ENCODE data around the gene HBEGF.

Gene HBEGF, protein sequence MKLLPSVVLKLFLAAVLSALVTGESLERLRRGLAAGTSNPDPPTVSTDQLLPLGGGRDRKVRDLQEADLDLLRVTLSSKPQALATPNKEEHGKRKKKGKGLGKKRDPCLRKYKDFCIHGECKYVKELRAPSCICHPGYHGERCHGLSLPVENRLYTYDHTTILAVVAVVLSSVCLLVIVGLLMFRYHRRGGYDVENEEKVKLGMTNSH

DNA sequence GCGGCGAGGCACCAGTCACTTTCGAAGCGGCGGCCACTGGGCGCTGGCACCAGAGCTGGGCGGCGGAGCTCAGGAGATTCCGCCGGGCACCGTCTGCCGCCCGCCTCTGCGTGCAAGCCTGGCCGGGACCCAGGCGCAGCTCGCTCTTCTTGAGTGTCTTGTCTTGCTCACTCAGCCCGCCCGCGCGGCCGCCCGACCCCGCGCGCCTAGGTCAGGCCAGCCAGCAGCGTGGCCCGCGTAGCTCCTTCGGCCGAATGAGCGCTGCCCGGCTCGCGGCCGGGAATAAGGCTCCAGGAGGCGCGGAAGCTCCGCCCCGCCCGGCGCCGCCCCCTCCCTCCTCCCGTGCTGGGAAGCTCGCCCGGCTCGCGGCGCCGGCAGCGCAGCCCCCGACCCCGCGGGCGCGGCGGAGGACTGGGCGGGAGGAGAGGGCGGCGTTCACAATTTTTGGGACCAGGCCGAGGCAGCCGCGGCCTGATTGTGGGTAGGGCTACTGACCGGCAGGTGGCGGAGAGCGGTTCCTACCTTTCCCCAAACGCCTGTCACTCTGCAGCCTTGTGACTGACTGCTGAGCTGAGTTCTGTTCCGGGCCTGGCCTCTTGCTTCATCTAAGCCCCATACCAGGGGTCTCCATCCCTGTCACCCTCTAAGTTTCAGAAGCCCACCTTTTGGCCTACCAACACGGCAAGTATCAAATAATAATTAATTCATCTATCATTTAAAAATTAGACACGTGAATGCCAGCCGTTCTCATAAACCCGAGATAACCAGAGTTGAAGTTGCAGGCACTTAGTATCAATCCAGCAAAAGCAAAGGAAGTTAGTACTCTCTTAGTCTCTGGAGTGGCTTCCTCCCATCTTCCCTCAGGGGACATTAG lies at the start of gene HBEGF:
Gene HBEGF (minus strand): TSS at position 256 of the 874 bp plus-strand sequence. CDS start 275 bp downstream, outside the sequence.
- DNase-seq: peak; percentile 85

DNA sequence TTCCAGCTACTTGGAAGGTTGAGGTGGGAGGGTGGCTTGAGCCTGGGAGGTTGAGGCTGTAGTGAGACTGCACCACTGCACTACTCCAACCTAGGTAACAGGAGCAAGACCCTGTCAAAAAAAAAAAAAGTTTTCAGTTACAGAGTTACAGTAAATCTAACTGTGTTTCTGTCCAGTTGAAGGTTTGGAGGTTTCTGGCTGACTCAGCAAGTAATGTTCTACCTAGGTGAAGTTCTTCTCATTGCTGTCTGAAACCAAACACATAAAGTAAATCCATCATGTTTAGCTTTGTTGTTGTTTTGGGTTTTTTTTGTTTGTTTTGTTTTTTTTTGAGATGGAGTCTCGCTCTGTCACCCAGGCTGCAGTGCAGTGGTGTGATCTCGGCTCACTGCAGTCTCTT lies 47.3 kb upstream of the HBEGF start:
- no peak for DNase-seq

DNA sequence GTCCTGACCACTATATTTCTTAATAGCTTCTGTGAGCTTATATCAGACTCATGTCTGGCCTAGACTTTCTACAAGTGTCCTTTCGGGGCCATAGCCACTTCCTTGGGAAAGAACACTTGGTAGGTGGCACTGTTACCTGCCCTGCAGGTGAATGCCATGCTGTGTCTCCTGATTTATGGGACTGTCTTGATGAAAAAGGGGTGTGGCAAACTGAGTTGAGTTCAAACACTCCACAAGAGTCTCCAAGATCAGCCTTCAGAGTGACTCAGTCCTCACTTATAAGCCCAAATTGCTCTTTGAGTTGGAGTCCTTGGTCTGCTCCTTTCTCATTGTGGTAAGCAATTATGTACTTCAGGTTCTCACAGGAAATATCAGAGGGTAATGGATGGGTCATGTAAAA lies 45.3 kb upstream of the HBEGF start:
- DNase-seq: no peak

DNA sequence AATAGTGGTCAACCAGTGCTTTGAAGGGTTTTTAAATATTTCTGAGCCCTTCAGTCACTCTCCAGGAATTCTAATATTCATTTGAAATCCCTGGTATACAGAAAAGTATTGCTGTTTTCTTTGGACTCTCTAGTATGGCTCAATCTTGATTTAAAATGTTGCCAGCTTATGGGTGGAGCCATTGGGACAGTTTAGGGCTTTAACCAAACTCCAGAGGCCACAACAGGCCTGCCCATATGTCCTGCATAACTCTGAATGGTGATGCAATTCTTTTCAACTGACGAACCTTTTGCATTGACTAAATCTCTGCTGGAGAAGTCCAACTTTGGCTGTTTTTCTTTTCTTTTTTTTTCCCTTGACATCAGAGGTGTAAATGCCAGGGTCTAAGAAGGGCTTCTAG lies 44.9 kb upstream of the HBEGF start:
- peak; percentile 63 for DNase-seq

DNA sequence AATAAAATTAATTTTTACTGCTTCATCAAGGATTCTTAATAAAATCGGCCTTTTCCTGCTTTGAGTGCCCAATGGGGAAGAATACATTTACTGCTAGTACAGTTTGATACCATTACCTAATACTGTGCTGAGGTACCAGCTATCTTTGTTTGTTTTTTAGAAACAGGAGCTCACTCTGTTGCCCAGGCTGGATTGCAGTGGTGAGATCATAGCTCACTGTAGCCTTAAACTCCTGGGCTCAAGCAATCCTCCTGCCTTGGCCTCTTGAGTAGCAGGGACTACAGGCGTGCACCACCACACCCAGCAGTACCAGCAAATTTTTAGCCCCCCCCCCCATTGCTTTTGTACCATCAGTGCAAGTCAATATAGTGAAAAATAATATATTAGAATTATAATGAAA lies 41.6 kb upstream of the HBEGF start:
- DNase-seq: no peak

DNA sequence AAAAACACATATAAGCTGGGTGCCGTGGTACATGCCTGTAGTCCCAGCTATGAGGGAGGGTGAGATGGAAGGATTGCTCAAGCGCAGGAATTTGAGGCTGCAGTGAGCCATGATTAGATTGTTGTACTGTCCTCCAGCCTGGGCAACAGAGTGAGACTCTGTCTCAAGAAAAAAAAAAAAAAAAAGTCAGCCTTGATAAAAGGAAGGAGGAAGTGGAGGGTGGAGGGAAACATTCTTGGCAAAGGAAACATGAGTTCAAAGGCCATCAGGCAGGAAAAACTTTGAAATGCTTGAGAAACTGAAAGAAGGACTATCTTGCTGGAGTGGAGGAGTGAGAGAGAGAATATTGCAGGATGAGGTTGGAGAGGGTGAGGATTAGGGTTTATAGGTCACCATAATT lies 36.9 kb upstream of the HBEGF start:
- peak; percentile 29 for DNase-seq

DNA sequence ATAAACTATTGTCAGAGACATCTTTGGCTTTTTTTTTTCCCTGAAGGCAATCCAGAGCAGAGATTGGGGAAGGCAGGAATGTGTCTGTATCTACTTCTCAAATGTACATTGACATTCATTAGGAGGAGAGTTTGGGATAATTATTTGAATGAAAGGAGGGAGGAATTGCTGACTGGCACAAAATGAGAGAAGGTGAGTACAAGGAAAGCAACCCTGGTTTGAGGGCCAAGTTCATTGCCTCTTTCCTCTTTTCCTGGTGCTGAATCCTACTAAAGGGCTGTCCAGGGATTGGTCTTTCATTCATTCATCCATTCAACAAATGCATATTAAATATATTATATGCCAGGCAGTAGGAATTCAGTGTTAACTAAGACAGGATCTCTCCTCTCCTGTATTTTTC lies 36.5 kb upstream of the HBEGF start:
- DNase-seq: no peak

DNA sequence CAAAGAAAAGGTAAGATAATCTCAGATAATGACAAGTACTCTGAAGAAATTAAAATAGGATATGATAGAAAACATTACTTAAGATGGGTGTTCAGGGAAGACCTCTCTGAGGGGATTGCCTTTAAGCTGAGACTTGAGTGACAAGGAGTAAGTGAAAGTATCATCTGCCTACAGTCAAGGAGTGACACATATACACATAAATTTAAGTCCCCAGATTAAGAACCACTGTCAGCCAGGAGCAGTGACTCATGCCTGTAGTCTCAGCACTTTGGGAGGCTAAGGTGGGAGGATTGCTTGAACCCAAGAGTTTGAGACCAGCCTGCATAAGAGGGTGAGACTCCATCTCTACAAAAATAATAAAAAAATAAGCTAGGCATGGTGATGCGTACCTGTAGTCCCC lies 35.6 kb upstream of the HBEGF start:
- DNase-seq: peak; percentile 18

DNA sequence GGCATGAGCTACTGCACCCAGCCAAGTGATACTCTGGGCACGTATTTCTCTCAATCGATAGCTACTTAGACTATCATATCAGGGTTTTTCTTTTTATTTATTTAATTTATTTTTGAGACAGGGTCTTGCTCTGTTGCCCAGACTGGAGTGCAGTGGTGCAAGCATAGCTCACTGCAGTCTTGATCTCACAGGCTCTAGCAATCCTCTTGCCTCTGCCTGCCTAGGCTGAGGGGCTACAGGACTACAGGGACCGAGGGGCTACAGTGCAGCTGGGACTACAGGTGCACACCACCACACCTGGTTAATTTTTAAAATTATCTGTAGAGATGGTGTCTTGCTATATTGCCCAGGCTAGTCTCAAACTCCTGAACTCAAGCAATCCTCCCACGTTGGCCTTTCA lies 34.9 kb upstream of the HBEGF start:
- DNase-seq: no peak

DNA sequence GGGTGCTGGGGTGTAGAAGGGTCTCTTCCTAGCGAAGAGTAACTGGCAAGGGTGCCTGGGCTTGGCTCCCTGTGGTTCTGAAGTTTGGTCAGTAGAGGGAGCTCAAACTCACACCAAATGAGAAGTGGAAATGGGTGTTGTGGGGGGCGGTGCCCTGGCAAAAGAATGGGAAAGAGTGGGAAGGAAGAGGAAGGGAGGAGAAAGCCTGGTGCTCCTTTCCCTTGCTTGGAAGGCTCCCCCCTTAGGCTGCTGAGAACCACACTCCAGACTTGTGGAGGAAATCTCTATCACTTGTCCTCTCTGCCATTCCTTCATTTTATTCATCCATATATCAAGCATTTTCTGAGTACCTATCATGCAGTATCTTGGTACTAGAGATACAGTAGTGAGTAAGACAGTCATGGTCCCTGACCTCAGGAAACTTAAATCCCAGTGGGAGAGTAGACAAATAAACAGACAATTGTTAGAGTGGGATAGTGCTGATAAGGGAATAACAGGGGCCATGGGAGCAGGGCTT lies 26.6 kb upstream of the HBEGF start:
- DNase-seq: peak; percentile 75

DNA sequence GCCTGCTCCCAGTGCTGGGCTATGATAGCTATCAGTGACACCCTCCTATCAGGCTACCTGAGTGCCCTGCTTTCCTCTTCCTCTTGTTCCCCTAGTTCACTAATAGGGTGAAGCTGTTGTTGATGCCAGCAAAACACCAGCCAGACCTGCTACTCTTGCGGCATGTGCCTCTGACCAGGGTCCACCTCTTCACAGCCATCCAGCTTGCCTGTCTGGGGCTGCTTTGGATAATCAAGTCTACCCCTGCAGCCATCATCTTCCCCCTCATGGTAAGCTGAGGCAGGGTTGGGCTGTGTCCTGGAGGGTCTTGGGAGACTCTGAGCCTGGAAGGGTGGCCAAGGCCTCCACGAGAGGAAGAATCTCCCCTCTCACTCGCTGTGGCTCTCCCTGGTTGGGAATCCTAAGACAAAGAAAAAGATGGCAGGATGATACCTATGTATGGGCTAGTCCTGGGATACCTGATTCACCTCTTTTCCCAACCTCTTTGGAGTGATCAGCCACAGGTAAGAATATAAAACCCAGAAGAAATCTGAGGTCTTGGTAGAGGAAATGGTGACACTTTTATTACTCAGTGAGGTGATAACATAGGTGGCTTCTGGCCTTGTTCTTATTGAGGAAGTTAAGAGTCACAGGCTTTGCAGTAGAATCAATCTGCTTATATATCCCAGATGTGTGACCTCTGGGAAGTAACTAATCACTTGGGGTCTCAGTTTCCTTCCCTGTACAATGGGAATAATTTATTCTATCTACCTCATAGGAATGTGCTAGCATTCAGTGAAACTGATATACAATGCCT lies 25.2 kb upstream of the HBEGF start:
- DNase-seq: no peak

DNA sequence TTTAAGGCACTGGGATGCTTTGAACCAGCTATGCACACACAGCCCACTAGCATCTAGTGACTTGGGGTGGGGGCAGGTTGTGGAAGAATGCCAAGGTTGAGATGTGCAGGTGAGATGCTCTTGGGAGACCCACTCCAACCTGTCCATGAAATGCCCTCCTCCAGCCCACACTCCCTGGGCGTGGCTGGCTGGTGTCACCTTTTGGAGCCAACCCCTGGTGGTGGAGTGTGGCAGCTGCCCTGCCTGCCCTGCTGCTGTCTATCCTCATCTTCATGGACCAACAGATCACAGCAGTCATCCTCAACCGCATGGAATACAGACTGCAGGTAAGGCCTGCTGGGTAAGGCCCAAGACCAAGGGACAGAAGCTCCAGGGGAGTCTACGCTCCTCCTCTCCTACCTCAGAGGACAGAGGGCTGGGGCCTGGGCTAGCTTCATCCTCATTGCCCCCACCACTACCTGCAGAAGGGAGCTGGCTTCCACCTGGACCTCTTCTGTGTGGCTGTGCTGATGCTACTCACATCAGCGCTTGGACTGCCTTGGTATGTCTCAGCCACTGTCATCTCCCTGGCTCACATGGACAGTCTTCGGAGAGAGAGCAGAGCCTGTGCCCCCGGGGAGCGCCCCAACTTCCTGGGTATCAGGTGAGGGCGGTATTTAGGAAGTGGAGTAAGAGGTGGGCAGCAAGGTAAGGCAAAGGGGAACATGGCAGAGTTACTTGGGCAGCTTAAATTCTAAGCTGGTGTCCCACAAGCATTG lies 21.0 kb upstream of the HBEGF start:
- no peak for DNase-seq

DNA sequence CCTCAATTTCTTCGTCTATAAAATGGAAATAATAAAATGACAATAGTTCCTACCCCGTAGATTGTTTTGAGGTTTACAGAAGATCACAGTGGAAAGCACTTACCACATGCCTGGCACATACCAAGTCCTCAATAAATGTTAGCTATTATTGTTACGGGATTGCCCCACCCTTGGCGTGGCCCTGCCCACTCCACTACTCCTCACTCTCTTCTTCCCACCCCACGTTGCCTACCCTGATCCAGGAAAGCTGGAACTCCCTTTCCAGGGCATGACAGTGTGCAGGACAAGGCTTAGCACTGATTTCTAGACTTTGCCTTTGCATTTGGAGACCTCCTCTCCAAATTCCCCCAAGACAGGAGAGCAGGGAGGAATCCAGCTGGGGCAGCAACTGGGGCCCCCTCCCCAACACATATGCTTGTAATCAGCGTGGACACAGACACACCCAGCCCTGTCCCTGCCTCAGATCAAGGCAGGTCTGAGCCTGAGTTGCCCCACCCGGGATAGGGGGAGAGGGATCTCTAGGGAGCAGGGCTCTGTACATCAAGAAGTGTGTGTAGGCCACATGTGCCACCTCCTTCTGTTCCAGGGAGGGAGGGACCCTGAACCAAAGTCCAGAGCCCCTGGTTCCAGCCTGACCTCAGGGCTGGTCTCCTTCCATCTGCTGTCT lies 20.3 kb upstream of the HBEGF start:
- no peak for DNase-seq

DNA sequence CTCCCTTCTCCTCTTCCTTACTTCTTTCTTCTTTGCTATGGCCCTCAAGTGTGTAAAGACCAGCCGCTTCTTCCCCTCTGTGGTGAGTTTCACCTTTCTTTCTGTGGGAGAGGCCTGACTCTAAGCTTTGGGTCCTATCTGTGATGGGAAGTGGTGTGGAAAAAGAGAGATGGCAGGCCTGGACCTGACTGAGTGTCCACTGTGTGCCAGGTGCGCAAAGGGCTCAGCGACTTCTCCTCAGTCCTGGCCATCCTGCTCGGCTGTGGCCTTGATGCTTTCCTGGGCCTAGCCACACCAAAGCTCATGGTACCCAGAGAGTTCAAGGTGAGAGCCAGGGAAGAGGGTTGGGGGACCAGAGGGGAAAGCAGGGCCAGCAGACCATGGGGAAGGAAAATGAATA lies 19.5 kb upstream of the HBEGF start:
- DNase-seq: no peak

DNA sequence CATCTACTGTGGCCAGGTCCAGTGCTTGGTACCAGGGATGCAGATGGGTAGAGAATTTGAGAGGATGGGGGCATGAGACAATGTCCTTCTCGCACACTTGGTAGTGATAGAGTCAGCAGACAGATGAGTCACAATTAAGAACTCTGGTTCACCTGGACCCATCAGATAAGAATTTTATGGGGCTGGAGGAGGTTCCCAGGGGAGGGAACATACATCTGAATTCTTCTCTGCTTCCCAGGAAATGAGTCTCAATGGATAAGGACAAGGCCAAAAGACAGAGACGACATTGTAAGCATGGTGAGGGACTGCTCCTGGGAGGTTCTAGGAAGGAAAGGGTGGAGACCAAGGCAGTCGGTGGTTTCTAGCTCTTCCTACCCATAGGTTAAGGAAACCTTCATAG lies 18.9 kb upstream of the HBEGF start:
- DNase-seq: no peak

DNA sequence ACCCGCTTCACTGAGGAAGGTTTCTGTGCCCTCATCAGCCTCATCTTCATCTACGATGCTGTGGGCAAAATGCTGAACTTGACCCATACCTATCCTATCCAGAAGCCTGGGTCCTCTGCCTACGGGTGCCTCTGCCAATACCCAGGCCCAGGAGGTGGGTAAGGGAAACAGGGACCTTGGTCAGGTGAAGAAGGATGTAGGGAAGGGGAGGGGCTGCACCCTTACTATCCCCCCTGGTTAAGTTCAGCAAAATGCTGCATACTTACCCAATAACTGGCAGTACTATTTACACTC lies 18.0 kb upstream of the HBEGF start:
- no peak for DNase-seq

DNA sequence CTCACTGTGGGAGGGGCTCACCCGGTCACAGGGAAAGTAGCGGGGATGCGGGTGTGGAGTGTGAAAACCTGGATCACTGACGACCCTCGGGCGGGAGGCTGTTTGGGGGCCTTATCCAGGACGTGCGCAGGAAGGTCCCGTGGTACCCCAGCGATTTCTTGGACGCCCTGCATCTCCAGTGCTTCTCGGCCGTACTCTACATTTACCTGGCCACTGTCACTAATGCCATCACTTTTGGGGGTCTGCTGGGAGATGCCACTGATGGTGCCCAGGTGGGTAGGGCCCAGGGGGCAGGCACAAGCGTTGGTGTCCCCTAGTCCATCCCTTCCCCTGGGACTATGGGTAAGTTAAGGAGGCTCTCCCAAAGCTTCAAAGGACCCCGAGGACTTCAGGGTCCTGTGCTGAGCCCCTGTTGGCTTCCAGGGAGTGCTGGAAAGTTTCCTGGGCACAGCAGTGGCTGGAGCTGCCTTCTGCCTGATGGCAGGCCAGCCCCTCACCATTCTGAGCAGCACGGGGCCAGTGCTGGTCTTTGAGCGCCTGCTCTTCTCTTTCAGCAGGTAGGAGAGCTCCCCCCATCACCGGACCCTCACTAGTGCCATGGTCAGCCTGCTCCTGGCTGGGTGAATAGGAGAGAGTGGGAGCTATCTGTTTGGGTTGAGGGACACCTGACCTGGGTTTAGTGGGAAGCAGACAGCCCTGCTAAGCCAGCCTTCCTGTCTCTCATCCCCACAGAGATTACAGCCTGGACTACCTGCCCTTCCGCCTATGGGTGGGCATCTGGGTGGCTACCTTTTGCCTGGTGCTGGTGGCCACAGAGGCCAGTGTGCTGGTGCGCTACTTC lies 17.4 kb upstream of the HBEGF start:
- no peak for DNase-seq

DNA sequence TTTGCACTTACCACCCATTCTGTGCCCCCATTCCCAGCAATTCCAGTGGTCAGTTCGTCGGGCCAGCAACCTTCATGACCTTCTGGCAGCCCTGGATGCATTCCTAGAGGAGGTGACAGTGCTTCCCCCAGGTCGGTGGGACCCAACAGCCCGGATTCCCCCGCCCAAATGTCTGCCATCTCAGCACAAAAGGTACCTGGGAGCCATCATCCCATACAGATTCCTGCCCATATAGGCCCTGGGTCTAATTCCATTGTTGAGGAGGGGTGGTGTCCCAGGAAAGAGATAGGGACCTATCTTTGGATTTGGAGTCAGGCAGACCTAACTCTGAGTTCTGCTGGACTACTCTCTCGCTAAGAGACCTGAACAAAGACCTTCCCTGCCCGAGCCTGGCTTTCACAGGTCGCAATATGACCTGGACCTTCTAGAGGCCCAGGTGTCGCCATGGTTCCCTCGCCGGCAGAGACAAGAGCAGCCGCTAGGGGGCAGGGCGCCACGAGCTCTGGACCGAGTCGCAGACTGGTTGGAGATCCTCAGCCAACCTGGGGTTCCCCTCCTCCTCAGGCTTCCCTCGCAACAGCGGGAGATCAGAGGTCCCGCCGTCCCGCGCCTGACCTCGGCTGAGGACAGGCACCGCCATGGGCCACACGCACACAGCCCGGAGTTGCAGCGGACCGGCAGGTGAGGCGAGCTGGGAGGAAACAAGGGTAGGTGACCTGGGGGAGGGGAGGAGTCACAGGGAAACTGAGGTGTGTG lies 16.6 kb upstream of the HBEGF start:
- DNase-seq: peak; percentile 84

DNA sequence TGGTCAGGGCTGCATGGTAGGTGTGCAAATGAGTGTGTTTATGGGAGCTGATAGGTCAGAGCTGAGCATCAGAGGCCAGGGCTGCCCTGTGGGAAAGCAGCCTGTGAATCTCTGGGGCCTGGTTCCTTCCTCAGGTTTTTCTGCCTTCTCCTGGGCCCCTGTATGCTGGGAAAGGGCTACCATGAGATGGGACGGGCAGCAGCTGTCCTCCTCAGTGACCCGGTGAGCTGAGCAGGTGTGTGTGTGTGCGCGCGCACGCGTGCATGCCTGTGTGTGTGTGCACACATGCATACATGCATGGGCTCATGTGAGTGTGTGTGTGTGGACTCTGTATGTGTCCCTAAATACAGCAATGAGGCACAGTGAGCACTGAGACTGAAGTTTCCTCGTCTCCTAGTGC lies 15.9 kb upstream of the HBEGF start:
- DNase-seq: no peak

DNA sequence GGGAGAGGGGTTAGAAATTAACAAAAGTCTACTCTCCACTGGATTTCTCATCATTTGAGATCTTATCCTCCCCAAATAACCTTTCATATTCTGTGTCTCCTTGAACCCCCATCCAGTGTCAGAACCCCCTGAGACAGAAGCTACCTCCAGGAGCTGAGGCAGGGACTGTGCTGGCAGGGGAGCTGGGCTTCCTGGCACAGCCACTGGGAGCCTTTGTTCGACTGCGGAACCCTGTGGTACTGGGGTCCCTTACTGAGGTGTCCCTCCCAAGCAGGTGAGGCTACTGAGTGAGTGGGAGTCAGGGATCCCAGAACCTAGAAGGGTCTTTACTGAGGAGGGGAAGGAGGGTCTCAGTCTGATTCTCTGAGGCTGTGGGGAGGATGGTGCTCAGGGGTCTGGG lies 15.5 kb upstream of the HBEGF start:
- no peak for DNase-seq
